ENCODE measurements around the gene TADA3.

TADA3 gene

GRCh38 chr3:9760779-9761505 lies 31.3 kb downstream of the TADA3 start:
- DNase-seq (ENCODE audit: low spot score) = no peak

- no peak for DNase-seq (ENCODE audit: low spot score)
These were observed 34.8 kb downstream of the TADA3 start for GRCh38 chr3:9757427-9757826.

DNA sequence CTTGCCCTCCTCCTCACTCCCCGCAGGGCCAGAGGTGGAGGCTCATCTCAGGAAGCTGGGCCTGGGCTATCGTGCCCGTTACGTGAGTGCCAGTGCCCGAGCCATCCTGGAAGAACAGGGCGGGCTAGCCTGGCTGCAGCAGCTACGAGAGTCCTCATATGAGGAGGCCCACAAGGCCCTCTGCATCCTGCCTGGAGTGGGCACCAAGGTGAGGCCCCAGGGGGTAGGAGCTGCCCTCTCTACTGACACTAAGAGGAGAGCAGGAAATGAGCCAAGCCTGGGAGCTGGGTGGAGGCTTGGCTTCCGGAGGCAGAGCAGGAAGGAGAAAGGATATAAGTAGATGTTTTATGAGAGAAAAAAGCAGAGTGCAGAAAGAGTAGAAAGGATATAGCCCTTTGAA lies 37.6 kb downstream of the TADA3 start:
- no peak for DNase-seq (ENCODE audit: low spot score)

DNA sequence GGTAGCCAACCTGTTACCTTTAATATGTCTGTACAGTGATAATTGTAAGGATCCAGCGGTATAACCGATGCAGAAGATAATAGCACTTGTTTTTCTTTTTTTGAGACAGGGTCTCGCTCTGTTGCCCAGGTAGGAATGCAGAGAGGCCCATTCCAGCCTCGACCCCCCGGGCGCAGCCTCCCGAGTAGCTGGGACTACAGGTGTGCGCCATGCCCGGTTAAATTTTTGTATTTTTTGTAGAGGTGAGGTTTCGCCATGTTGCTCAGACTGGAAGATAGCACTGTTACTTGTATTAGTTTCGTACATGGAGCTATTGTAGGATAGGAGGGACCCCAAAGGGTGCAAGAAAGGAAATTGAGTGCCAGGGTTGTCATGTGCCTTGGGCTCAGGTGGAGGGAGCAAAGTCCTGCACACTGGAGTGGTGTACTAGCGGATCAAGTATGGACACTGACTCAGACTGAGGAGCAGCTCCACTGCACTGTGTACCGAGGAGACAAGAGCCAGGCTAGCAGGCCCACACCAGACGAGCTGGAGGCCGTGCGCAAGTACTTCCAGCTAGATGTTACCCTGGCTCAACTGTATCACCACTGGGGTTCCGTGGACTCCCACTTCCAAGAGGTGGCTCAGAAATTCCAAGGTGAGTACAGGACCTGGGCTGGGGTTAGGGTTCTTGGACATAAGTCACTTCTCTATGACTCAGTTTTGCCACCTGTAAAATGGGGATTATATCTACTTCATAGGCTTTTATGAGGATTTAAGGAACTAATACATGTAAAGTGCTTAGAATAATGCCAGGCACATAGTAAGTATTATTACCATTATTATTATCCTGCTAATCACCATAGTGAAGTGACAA lies 41.5 kb downstream of the TADA3 start:
- DNase-seq (ENCODE audit: low spot score) = no peak

GRCh38 chr3:9749645-9750555 lies 42.4 kb downstream of the TADA3 start, which contains the start of gene OGG1:
TSS of gene OGG1 (plus strand) at chr3:9749952. CDS start at chr3:9750287, 335 bp downstream.
- DNase-seq (ENCODE audit: low spot score) = peak; percentile 97

- DNase-seq (ENCODE audit: low spot score) = no peak
These were observed 43.0 kb downstream of the TADA3 start for GRCh38 chr3:9749296-9749644.

GRCh38 chr3:9748031-9748430 lies 44.2 kb downstream of the TADA3 start:
- DNase-seq (ENCODE audit: low spot score) = no peak

GRCh38 chr3:9747267-9747666 lies 45.0 kb downstream of the TADA3 start:
- DNase-seq (ENCODE audit: low spot score) = no peak

- no peak for DNase-seq (ENCODE audit: low spot score)
These were observed 45.9 kb downstream of the TADA3 start for GRCh38 chr3:9746330-9746729.

DNA sequence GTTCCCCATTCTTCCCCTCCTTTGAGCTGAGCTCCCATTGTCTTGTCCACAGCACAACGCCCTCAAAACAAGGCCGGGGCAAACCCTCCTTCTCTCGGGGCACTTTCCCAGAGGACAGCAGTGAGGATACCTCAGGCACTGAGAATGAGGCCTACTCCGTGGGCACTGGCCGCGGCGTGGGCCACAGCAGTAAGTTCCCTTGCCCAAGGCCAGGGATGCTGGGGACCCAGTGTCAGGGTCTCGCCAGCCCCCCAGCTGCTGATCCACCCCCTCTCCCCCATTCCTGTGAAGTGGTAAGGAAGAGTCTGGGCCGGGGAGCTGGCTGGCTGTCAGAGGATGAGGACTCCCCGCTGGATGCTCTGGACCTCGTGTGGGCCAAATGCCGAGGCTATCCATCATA lies 46.8 kb downstream of the TADA3 start:
- no peak for DNase-seq (ENCODE audit: low spot score)

DNA sequence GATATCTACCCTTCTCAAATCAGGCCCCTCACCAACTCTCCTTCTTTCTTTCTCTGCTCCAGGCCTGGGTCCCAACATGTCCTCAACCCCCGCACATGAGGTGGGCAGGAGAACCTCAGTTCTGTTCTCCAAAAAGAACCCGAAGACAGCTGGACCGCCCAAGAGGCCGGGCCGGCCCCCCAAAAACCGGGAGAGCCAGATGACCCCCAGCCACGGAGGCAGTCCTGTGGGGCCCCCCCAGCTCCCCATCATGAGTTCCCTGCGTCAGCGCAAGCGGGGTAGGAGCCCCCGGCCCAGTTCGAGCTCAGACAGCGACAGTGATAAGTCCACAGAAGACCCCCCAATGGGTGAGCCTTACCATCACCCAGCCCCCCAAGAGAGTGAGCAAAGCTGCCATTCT lies 48.1 kb downstream of the TADA3 start:
- no peak for DNase-seq (ENCODE audit: low spot score)

DNA sequence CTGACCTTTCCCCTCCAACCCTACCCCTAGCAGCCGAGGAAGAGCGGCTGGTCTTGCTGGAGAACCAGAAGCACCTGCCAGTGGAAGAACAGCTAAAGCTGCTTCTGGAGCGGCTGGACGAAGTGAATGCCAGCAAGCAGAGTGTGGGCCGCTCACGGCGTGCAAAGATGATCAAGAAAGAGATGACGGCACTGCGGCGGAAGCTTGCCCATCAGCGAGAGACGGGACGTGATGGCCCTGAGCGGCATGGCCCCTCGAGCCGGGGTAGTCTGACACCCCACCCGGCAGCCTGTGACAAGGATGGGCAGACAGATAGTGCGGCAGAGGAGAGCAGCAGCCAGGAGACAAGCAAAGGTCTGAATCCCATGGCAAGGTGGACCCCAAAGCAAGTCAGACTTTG lies 48.7 kb downstream of the TADA3 start:
- DNase-seq (ENCODE audit: low spot score) = no peak

DNA sequence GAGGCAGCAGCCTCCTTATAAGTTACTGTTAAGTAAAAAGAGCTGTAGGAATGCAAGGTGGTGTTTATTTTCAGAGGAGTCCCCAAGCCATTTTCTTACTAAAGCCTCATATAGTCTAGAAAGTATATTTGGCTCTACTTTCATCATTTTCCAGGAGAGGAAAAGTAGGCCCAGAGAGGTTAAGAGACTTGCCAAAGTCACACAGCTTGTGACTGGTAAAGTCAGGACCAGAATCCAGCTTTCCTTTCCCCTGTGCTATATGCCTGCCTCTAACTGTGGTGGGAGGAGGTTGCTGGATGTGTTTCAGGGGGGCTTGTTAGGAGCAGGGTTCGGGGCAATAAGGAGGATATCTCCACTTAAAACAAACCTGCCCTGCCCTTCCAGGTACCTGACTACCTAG lies 49.7 kb downstream of the TADA3 start:
- DNase-seq (ENCODE audit: low spot score) = no peak

GRCh38 chr3:9739181-9739580 lies 53.1 kb downstream of the TADA3 start:
- no peak for DNase-seq (ENCODE audit: low spot score)

GRCh38 chr3:9736831-9737230 lies 55.4 kb downstream of the TADA3 start:
- no peak for DNase-seq (ENCODE audit: low spot score)

DNA sequence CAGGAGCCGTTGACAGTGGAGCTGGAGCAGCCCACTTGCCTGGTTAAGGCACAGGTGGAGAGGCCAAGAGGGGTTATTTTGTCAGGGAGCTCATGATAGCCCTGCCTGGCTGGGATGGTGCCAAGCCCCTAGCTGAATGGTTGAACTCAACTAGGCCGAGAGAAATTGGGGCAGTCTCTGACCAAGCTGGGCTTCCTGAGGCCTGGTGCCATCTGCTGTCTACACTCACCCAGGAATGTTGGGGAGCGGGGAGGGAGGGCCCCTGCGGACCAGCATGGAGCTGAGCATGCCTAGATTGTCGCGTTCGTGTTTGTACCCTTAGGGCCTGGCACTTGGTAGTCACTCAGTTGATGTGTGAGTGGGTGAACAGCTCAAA lies 59.5 kb downstream of the TADA3 start:
- no peak for DNase-seq (ENCODE audit: low spot score)

DNA sequence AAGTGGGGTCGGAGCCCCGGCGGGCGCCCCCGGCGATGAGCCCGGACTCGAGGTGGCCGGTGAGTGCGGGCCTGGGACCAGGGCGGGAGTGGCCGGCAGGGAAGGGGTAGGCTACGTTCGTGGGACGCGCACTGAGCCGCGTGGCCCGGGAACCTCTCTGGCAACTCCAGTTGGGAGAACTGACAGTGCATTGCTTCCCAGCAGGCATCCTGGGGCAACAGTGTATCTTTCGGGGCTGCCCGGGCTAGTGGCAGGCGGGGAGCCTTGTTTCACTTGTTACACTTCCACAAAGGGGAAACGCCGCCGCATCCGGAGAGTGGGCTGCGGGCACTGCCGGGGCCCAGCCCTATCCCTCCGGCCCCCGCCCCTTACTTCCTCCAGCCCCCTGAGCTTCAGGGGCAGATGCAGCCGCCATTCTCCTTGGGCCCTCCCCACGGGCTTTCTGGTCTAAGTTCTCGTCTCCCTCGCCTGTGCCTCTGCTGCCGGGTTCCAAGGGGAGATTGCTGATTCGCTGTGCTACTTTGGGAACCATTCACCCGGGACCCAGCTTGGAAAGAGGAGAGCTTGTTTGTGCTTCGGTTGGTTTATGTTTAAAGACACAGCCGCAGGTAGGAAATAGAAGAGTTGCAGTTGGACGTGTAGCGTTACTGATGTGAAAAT lies 60.1 kb downstream of the TADA3 start:
- DNase-seq (ENCODE audit: low spot score) = no peak

GRCh38 chr3:9731206-9732079 lies 60.8 kb downstream of the TADA3 start, which contains the start of gene BRPF1:
TSS of gene BRPF1 (plus strand) at chr3:9731735. CDS start at chr3:9734141, 2,406 bp downstream.
- peak; percentile 99 for DNase-seq (ENCODE audit: low spot score)

GRCh38 chr3:9730657-9731205 lies 61.5 kb downstream of the TADA3 start:
- no peak for DNase-seq (ENCODE audit: low spot score)

Data from D341Med (cell line).